Neural progenitor cell (in vitro differentiated cells): ENCODE results near the gene PKDREJ.

ENCODE experiments used
- CTCF ChIP-seq: fragments of 200-600 bp; sonication (generic); IDR thresholded peaks from 2 replicates; pipeline ENCODE4 v1.5.1; 2017; ENCODE audit warnings: antibody characterized with exemption, mild to moderate bottlenecking
- EZH2 ChIP-seq: fragments of 200-600 bp; sonication (generic); IDR thresholded peaks from 2 replicates; pipeline ENCODE4 v1.6.1; 2017; ENCODE audit warnings: antibody characterized with exemption, mild to moderate bottlenecking, moderate library complexity
- EZH2phosphoT487 ChIP-seq: fragments of 200-600 bp; sonication (generic); IDR thresholded peaks from 2 replicates; pipeline ENCODE4 v1.6.1; 2017; ENCODE audit warnings: antibody characterized with exemption

DNA sequence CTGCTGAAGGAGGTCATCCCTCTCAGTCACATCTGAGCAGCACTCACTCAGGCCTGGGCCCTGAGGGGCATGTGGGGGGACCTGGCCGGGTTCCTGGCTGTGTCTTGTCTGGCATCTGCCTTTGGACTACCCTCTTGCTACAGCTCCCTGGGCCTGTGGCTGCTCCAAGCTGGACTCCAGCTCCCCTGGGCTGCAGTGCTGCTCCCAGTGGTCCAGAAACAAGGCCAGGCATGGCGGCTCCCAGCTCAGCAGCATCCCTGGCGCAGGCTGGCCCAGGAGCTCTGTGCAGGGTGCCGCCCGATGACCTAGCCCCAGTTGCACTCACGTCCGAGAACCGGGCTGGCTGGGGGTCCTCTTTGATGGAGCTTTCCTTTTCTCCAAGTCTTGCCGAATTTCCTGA is 18.4 kb downstream of the PKDREJ start:
- TF ChIP-seq CTCF (no peak), EZH2 (no peak), EZH2phosphoT487 (no peak)
